Activated CD4-positive, alpha-beta T cell treated with anti-CD3 and anti-CD28 coated beads for 36 hours (primary cell): ENCODE data around the gene HCK. TPM values are rescaled to one million over a fixed set of nuclear protein-coding genes. Genes with fewer than 3 reads are reported as not detected.

Source experiments
- ATAC-seq: fragments of 200-7000 bp; cut with Tn5 transposase; one replicate; pipeline ENCODE4 v1.10.0; 2021; ENCODE audit warnings: mild to moderate bottlenecking, moderate library complexity
- CTCF ChIA-PET: fragments of 350-600 bp; sonication (Branson Sonifier 250); formaldehyde crosslinking; loops from one replicate; lab custom pipeline; 2021; ENCODE audit warnings: antibody characterized with exemption; lab: Charles Lee
- POLR2A ChIA-PET: fragments of 350-600 bp; sonication (Branson Sonifier 250); formaldehyde crosslinking; loops from one replicate; lab custom pipeline; 2021; ENCODE audit warnings: antibody characterized with exemption, inconsistent platforms; lab: Charles Lee
- DNase-seq: peaks from one replicate; pipeline ENCODE4 v3.0.0-alpha.2; 2020
- H3K27ac Mint-ChIP-seq: one replicate; pipeline ENCODE4 v1.8.0; 2021; ENCODE audit warnings: mixed read lengths
- H3K27me3 Mint-ChIP-seq: one replicate; pipeline ENCODE4 v1.8.0; 2021; ENCODE audit warnings: mixed read lengths
- H3K36me3 Mint-ChIP-seq: one replicate; pipeline ENCODE4 v1.8.0; 2021; ENCODE audit warnings: low read depth, mixed read lengths
- H3K4me1 Mint-ChIP-seq: one replicate; pipeline ENCODE4 v1.8.0; 2021; ENCODE audit warnings: mixed read lengths
- H3K4me3 Mint-ChIP-seq: one replicate; pipeline ENCODE4 v1.8.0; 2021; ENCODE audit warnings: mild to moderate bottlenecking, moderate library complexity, mixed read lengths
- H3K9me3 Mint-ChIP-seq: one replicate; pipeline ENCODE4 v1.8.0; 2021; ENCODE audit warnings: low read depth, mixed read lengths
- intact Hi-C, 2 experiments: fragments of 100-400 bp; cut with DNase I in 1 of 2; cut with micrococcal nuclease in 1 of 2; formaldehyde crosslinking; loops; one replicate each; pipeline versions ENCODE4 v1.14.2 to v1.15.1; 2022 to 2024; cut with DNase I, micrococcal nuclease
- total RNA-seq, 2 experiments: library from RNA; stranded (reverse); gene quantifications; one replicate each; pipeline ENCODE4 v1.2.3, GENCODE V29; 2021

HCK gene
- total RNA-seq, 2 experiments from 2014 or later: not detected

GRCh38 chr20:32149566-32150170 lies 97.6 kb downstream of the HCK start:
- no peak overlapping the region for H3K4me3 Mint-ChIP-seq
- ChIA-PET POLR2A (interaction anchor here (0.7 kb wide), 1 partner anchor 897 kb away, joined by 4 read pairs; no protein-coding TSS in a partner anchor), CTCF (no interaction called here)
- no peaks in the 10 kb centered on the region for H3K27me3 Mint-ChIP-seq
- H3K9me3 Mint-ChIP-seq: no peaks in the 10 kb centered on the region
- no peak for DNase-seq
- H3K27ac Mint-ChIP-seq: no peak overlapping the region
- no peaks in the 10 kb centered on the region for H3K4me1 Mint-ChIP-seq
- no peak for ATAC-seq
- peaks cover 50% of the 10 kb centered on the region for H3K36me3 Mint-ChIP-seq
- intact Hi-C loops: loop anchor here in 1 of 2 experiments (10.0 kb wide), 1 partner anchor 505 kb away; no protein-coding TSS in a partner anchor

DNA sequence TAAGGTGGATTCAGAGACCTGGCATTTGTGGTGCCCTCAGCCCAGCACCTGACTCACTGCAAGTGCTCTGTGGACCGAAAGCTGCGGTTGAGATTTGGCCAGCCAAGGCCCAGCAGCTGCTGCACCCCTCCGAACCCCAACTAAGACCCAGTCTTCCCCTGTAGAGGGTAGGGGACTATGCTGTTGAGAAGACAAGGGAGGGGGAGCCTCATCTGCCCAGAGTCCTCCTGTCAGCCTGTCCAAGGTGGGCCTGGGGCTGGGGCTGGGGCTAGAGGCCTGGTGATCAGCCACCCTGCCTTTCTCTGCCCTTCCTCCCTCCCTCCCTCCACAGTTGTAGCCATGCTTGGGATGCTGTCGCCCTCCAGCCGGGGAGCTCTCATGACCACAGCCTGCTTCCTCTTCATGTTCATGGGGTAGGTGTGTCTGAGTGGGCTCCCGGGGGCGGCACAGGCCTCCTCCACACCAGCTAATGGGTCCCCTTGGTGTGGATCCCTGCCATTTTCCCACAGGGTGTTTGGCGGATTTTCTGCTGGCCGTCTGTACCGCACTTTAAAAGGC lies 98.3 kb downstream of the HCK start:
- ATAC-seq (no peak), DNase-seq (no peak)
- Mint-ChIP-seq H3K27ac (no peak overlapping the region), H3K4me3 (no peak overlapping the region), H3K27me3 (no peaks in the 10 kb centered on the region), H3K36me3 (peaks cover 47% of the 10 kb centered on the region), H3K4me1 (no peaks in the 10 kb centered on the region), H3K9me3 (no peaks in the 10 kb centered on the region)
- POLR2A ChIA-PET: no interaction called here
- intact Hi-C loops: loop anchor here in 1 of 2 experiments (10.0 kb wide), 1 partner anchor 504 kb away; no protein-coding TSS in a partner anchor
- CTCF ChIA-PET: no interaction called here

Other genes starting within 250 kb of the HCK start
- gene MYLK2, start 232.9 kb upstream of the HCK start, total RNA-seq: under 1 TPM; 0.39 TPM
- gene FOXS1, start 206.6 kb upstream of the HCK start, total RNA-seq: not detected
- not detected for gene DUSP15, start 181.7 kb upstream of the HCK start, total RNA-seq
- gene TTLL9, start 181.6 kb upstream of the HCK start, total RNA-seq: not detected
- 10 to 100 TPM; 12.8 to 18.4 TPM for gene PDRG1, start 100.2 kb upstream of the HCK start, total RNA-seq
- under 1 TPM in 1 of 2 experiments, not detected in 1; 0.02 TPM for gene XKR7, start 84.1 kb upstream of the HCK start, total RNA-seq
- gene CCM2L, start 41.8 kb upstream of the HCK start, total RNA-seq: not detected
- 10 to 100 TPM; 43.2 to 66.5 TPM for gene TM9SF4, start 57.5 kb downstream of the HCK start, total RNA-seq
- 10 to 100 TPM; 89.1 to 98.2 TPM for gene PLAGL2, start 155.5 kb downstream of the HCK start, total RNA-seq
- 10 to 100 TPM; 51.8 to 54.3 TPM for gene POFUT1, start 155.6 kb downstream of the HCK start, total RNA-seq
- gene KIF3B, start 225.4 kb downstream of the HCK start, total RNA-seq: 10 to 100 TPM; 39.9 to 40.7 TPM